BLaER1 treated with 17β-estradiol and CSF1 and Interleukin-3, amounts not matched to agents 10 nM and 100 nM (cell line): ENCODE data around the gene MVP.
"Not testable (repeated sequence)": the region's sequence is repeated elsewhere in the genome, so short reads cannot be mapped to it uniquely, and the experiment has no call there.

Experiments
- H3K27ac ChIP-seq, 11 experiments: shearing (Covaris generic); formaldehyde crosslinking; 2 replicates each; pipeline ENCODE4 v1.8.1; 2022
- H3K27me3 ChIP-seq, 11 experiments: shearing (Covaris generic); formaldehyde crosslinking; 2 replicates each; pipeline ENCODE4 v1.8.1; 2022
- H3K36me3 ChIP-seq, 11 experiments: shearing (Covaris generic); formaldehyde crosslinking; 2 replicates each; pipeline ENCODE4 v1.8.1; 2022
- H3K4me1 ChIP-seq, 10 experiments: shearing (Covaris generic); formaldehyde crosslinking; 2 replicates each; pipeline ENCODE4 v1.8.1; 2022
- H3K4me2 ChIP-seq, 11 experiments: shearing (Covaris generic); formaldehyde crosslinking; 2 replicates each; pipeline ENCODE4 v1.8.1; 2022
- H3K4me3 ChIP-seq, 10 experiments: shearing (Covaris generic); formaldehyde crosslinking; 2 replicates each; pipeline ENCODE4 v1.8.1; 2022
- H3K9ac ChIP-seq, 11 experiments: shearing (Covaris generic); formaldehyde crosslinking; 2 replicates each; pipeline ENCODE4 v1.8.1; 2022
- H3K9me3 ChIP-seq, 11 experiments: shearing (Covaris generic); formaldehyde crosslinking; replicated peaks in 1 of 11; 2 replicates each; pipeline ENCODE4 v1.8.1; 2022
- H4K20me1 ChIP-seq, 11 experiments: shearing (Covaris generic); formaldehyde crosslinking; 2 replicates each; pipeline ENCODE4 v1.8.1; 2022
- Cebpa-rat ChIP-seq, 11 experiments: shearing (Covaris generic); IDR thresholded peaks; 2 replicates each; pipeline ENCODE4 v1.8.1; 2022

The MVP gene

GRCh38 chr16:29826342-29826695, 6.1 kb downstream of the MVP start:
- Histone ChIP-seq H3K4me1 (peaks cover 25 to 47% (median 35%) of the 10 kb centered on the region in 10 experiments), H3K36me3 (peaks cover 0 to 59% (median 13%) of the 10 kb centered on the region in 11 experiments; a peak in 12 of 22 replicates), H3K27me3 (no peaks in the 10 kb centered on the region), H3K4me3 (no peak overlapping the region), H4K20me1 (peaks cover under 1 to 100% (median 28%) of the 10 kb centered on the region in 11 experiments; a peak in 18 of 22 replicates), H3K4me2 (no peak overlapping the region), H3K9ac (no peak overlapping the region), H3K27ac (no peak overlapping the region), H3K9me3 (no peaks in the 10 kb centered on the region)
- no peak for TF ChIP-seq Cebpa-rat (IDR thresholded peaks at IDR 0.05)

GRCh38 chr16:29830774-29831173, 10.5 kb downstream of the MVP start:
- no peak overlapping the region for H3K4me2 ChIP-seq
- H3K27ac ChIP-seq: no peak overlapping the region
- H3K9me3 ChIP-seq: no peaks in the 10 kb centered on the region
- no peaks in the 10 kb centered on the region for H3K27me3 ChIP-seq
- H3K4me1 ChIP-seq: peaks cover 0 to 5% (median under 1%) of the 10 kb centered on the region in 10 experiments; a peak in 9 of 20 replicates
- peaks cover 0 to 81% (median 5%) of the 10 kb centered on the region in 11 experiments; a peak in 10 of 22 replicates for H4K20me1 ChIP-seq
- H3K9ac ChIP-seq: no peak overlapping the region
- peaks cover 0 to 90% (median 11%) of the 10 kb centered on the region in 11 experiments; a peak in 15 of 22 replicates for H3K36me3 ChIP-seq
- no peak for TF ChIP-seq Cebpa-rat (IDR thresholded peaks at IDR 0.05)
- H3K4me3 ChIP-seq: no peak overlapping the region

GRCh38 chr16:29831490-29831889, 11.2 kb downstream of the MVP start:
- no peak overlapping the region for H3K27ac ChIP-seq
- no peaks in the 10 kb centered on the region for H3K27me3 ChIP-seq
- H3K4me1 ChIP-seq: no peaks in the 10 kb centered on the region; a peak in 2 of 20 replicates
- H3K4me3 ChIP-seq: no peak overlapping the region
- H3K4me2 ChIP-seq: no peak overlapping the region
- no peaks in the 10 kb centered on the region for H3K9me3 ChIP-seq
- H4K20me1 ChIP-seq: peaks cover 0 to 74% (median 0%) of the 10 kb centered on the region in 11 experiments; a peak in 9 of 22 replicates
- peaks cover 0 to 90% (median 11%) of the 10 kb centered on the region in 11 experiments; a peak in 15 of 22 replicates for H3K36me3 ChIP-seq
- no peak for TF ChIP-seq Cebpa-rat (IDR thresholded peaks at IDR 0.05)
- H3K9ac ChIP-seq: no peak overlapping the region

- not testable (repeated sequence) for H3K4me2 ChIP-seq, H3K27ac ChIP-seq, H3K4me1 ChIP-seq, H3K9ac ChIP-seq, H3K27me3 ChIP-seq, H3K9me3 ChIP-seq, H3K4me3 ChIP-seq
- H3K36me3 ChIP-seq: peaks cover 0 to 96% (median 11%) of the 10 kb centered on the region in 11 experiments; a peak in 15 of 22 replicates
- peaks cover 0 to 56% (median 0%) of the 10 kb centered on the region in 11 experiments; a peak in 8 of 22 replicates for H4K20me1 ChIP-seq
Measured at GRCh38 chr16:29833219-29833618, 13.0 kb downstream of the MVP start.

GRCh38 chr16:29834079-29834478, 13.8 kb downstream of the MVP start:
- no peak for TF ChIP-seq Cebpa-rat (IDR thresholded peaks at IDR 0.05)
- no peaks in the 10 kb centered on the region for H3K27me3 ChIP-seq
- H3K4me2 ChIP-seq: no peak overlapping the region
- no peak overlapping the region for H3K27ac ChIP-seq
- H3K4me3 ChIP-seq: no peak overlapping the region
- peaks cover 0 to 100% (median 11%) of the 10 kb centered on the region in 11 experiments; a peak in 15 of 22 replicates for H3K36me3 ChIP-seq
- H4K20me1 ChIP-seq: peaks cover 0 to 48% (median 0%) of the 10 kb centered on the region in 11 experiments; a peak in 7 of 22 replicates
- H3K4me1 ChIP-seq: no peaks in the 10 kb centered on the region
- no peak overlapping the region for H3K9ac ChIP-seq
- no peaks in the 10 kb centered on the region for H3K9me3 ChIP-seq

- Histone ChIP-seq H3K27me3 (no peaks in the 10 kb centered on the region), H3K4me3 (no peak overlapping the region), H3K9me3 (no peaks in the 10 kb centered on the region), H3K9ac (no peak overlapping the region), H3K4me1 (no peaks in the 10 kb centered on the region), H4K20me1 (peaks cover 0 to 34% (median 0%) of the 10 kb centered on the region in 11 experiments; a peak in 6 of 22 replicates), H3K36me3 (peaks cover 0 to 100% (median 11%) of the 10 kb centered on the region in 11 experiments; a peak in 15 of 22 replicates), H3K27ac (no peak overlapping the region), H3K4me2 (no peak overlapping the region)
- no peak for TF ChIP-seq Cebpa-rat (IDR thresholded peaks at IDR 0.05)
Measured at GRCh38 chr16:29835926-29836325, 15.7 kb downstream of the MVP start.

- peaks cover 0 to 100% (median 11%) of the 10 kb centered on the region in 11 experiments; a peak in 15 of 22 replicates for H3K36me3 ChIP-seq
- peaks cover 0 to 27% (median 0%) of the 10 kb centered on the region in 11 experiments; a peak in 6 of 22 replicates for H4K20me1 ChIP-seq
- H3K9ac ChIP-seq: no peak overlapping the region
- no peak overlapping the region for H3K4me2 ChIP-seq
- TF ChIP-seq Cebpa-rat (IDR thresholded peaks at IDR 0.05): no peak
- no peak overlapping the region for H3K4me3 ChIP-seq
- no peaks in the 10 kb centered on the region for H3K9me3 ChIP-seq
- no peaks in the 10 kb centered on the region for H3K4me1 ChIP-seq
- H3K27ac ChIP-seq: no peak overlapping the region
- H3K27me3 ChIP-seq: no peaks in the 10 kb centered on the region
Measured at GRCh38 chr16:29836623-29837022, 16.4 kb downstream of the MVP start.

GRCh38 chr16:29837841-29838240, 17.6 kb downstream of the MVP start:
- H3K4me2 ChIP-seq: no peak overlapping the region
- H3K9ac ChIP-seq: no peak overlapping the region
- H3K27me3 ChIP-seq: no peaks in the 10 kb centered on the region
- H3K27ac ChIP-seq: no peak overlapping the region
- TF ChIP-seq Cebpa-rat (IDR thresholded peaks at IDR 0.05): no peak
- peaks cover 0 to 100% (median 11%) of the 10 kb centered on the region in 11 experiments; a peak in 15 of 22 replicates for H3K36me3 ChIP-seq
- peaks cover 0 to 20% (median 0%) of the 10 kb centered on the region in 11 experiments; a peak in 5 of 22 replicates for H4K20me1 ChIP-seq
- no peaks in the 10 kb centered on the region for H3K9me3 ChIP-seq
- H3K4me1 ChIP-seq: no peaks in the 10 kb centered on the region
- no peak overlapping the region for H3K4me3 ChIP-seq

- TF ChIP-seq Cebpa-rat (IDR thresholded peaks at IDR 0.05): no peak
- H3K9me3 ChIP-seq: no peaks in the 10 kb centered on the region
- no peak overlapping the region for H3K4me2 ChIP-seq
- H3K36me3 ChIP-seq: peaks cover 0 to 97% (median 4%) of the 10 kb centered on the region in 11 experiments; a peak in 13 of 22 replicates
- no peak overlapping the region for H3K27ac ChIP-seq
- no peaks in the 10 kb centered on the region for H3K27me3 ChIP-seq
- no peak overlapping the region for H3K9ac ChIP-seq
- H3K4me1 ChIP-seq: no peaks in the 10 kb centered on the region; a peak in 1 of 20 replicates
- peaks cover 0 to 21% (median 0%) of the 10 kb centered on the region in 11 experiments; a peak in 6 of 22 replicates for H4K20me1 ChIP-seq
- no peak overlapping the region for H3K4me3 ChIP-seq
Measured at GRCh38 chr16:29839822-29840221, 19.6 kb downstream of the MVP start.

- Histone ChIP-seq H3K9ac (no peak overlapping the region), H3K4me3 (no peak overlapping the region), H3K9me3 (no peaks in the 10 kb centered on the region), H3K4me1 (no peaks in the 10 kb centered on the region; a peak in 1 of 20 replicates), H3K27ac (no peak overlapping the region), H3K4me2 (no peak overlapping the region), H4K20me1 (peaks cover 0 to 25% (median 0%) of the 10 kb centered on the region in 11 experiments; a peak in 6 of 22 replicates), H3K36me3 (peaks cover 0 to 97% (median 4%) of the 10 kb centered on the region in 11 experiments; a peak in 12 of 22 replicates), H3K27me3 (no peaks in the 10 kb centered on the region)
- no peak for TF ChIP-seq Cebpa-rat (IDR thresholded peaks at IDR 0.05)
Measured at GRCh38 chr16:29840240-29840639, 20.0 kb downstream of the MVP start.
